GM18520 (cell line): ENCODE results near the gene HDAC9.

Source experiments
- ATAC-seq: cut with Tn5 transposase; IDR thresholded peaks from one replicate; pipeline ENCODE4 v1.9.1; 2021; ENCODE audit not compliant: unreplicated experiment

The HDAC9 gene

GRCh38 chr7:18494406-18494805 is 1.1 kb upstream of the HDAC9 start:
- ATAC-seq: no peak

DNA sequence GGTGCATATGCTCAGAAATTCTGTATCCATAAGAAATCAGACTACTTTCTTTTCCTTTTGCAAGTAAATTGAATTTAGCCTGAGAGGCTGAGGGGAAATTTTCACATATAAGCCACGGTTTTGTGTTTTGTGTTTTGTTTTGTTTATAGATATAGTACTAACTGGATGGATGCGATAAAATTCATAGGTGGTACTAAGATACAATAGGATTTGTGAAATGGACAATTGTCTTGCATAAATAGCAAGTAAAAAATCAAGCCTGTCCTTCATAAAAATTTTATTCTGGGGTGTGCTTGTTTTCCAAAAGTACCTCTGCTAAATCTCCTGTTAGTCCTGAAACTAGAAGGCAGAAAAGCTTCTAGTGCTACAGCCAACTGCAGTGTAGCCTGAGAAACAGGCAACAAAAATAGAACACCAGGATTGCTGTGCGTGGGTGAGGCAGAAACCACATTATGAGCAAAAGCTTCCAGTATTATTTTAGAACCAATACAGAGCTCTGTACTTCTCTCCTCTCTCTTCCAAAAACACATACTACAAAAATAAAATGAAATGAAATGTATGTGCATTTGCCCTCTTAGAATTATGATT is 634 bp upstream of the HDAC9 start:
- no peak for ATAC-seq

GRCh38 chr7:18496341-18496700 is 772 bp downstream of the HDAC9 start:
- no peak for ATAC-seq

DNA sequence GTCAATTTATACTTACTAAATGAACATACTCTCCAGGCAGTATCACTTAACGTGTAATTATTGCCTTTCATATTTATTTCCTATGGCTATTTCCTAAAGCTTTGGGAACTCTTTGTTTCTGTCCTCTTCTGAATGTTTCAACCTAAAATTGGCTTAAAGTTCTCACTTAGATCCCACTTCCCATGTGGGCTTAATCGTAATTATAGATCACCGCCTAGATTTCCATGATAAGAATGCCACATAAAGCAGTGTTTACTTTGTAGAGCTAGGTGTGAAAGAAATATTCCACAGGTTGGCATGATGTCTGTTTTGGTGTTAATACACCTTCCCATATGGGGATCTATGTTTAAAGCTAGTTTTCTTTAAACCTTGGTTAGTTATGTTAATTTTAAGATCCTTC is 1.5 kb downstream of the HDAC9 start:
- ATAC-seq: no peak

DNA sequence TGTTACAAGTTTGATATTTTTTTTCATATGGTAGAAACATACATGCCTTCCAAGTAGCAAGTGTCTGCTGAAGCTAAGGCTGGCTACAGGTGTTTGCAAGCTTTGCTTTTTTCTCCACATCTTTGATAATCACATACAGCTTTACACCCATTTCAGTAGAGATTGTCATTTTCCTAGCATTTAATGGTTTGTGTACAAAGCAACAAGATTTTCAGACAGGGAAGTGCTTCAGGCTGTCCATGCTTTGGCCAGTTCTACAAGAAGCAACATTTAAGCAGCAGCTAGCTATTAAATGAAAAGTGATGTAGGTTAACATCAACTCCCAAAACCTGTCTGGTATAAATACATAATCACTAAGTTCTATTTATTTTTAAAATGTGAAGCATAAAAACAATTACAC is 2.3 kb downstream of the HDAC9 start:
- no peak for ATAC-seq

GRCh38 chr7:18498341-18498740 is 2.8 kb downstream of the HDAC9 start:
- ATAC-seq: no peak

GRCh38 chr7:18499407-18500177 is 4.0 kb downstream of the HDAC9 start:
- ATAC-seq: no peak

GRCh38 chr7:18503126-18503866 is 7.7 kb downstream of the HDAC9 start:
- ATAC-seq: no peak

DNA sequence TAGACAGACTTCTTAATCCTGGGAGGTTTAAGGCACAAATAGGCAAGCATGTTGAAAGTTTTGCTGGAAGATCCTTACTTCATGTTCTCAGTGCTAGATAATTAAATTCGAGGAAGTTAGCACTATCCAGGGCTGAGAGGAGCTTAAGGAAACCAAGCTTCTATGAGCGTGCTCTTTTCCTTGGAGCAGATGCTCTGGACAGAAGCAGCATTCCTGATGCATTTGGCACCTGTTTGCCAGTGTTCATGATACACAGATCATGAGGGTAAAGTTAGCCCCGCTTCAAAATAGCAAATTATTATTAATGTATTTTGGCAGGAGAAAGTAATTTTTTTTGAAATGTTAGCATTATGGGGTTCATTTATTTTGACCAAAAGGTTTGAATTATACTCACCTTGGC is 9.4 kb downstream of the HDAC9 start:
- ATAC-seq: no peak

DNA sequence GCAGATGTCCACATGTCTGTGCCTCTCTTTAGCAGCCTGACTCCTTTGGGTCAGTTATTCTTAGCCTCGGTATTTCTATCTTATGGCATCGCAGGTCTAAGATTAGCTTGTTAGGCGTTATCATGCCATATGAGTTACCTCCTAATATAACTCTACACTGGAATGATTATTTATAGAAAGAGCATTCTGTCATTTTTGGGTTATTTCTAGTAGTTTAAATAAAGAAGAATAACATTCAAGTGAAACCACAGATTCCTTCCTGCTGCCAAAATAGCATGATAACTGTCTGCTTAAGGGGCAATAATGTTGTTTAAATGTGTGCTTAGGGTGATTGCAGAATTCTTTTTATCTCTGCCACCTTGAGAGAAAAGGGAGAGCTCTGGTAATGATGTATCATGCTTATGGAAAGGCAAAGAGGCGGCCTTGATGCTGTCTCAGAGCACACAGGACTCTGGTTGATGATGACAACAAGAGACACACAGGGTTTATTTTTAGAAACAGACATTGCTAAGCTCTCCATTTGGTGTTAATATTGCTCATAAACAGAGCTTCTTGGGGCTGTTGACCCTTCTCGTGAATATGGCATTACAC is 10.4 kb downstream of the HDAC9 start:
- peak; percentile 49 for ATAC-seq

DNA sequence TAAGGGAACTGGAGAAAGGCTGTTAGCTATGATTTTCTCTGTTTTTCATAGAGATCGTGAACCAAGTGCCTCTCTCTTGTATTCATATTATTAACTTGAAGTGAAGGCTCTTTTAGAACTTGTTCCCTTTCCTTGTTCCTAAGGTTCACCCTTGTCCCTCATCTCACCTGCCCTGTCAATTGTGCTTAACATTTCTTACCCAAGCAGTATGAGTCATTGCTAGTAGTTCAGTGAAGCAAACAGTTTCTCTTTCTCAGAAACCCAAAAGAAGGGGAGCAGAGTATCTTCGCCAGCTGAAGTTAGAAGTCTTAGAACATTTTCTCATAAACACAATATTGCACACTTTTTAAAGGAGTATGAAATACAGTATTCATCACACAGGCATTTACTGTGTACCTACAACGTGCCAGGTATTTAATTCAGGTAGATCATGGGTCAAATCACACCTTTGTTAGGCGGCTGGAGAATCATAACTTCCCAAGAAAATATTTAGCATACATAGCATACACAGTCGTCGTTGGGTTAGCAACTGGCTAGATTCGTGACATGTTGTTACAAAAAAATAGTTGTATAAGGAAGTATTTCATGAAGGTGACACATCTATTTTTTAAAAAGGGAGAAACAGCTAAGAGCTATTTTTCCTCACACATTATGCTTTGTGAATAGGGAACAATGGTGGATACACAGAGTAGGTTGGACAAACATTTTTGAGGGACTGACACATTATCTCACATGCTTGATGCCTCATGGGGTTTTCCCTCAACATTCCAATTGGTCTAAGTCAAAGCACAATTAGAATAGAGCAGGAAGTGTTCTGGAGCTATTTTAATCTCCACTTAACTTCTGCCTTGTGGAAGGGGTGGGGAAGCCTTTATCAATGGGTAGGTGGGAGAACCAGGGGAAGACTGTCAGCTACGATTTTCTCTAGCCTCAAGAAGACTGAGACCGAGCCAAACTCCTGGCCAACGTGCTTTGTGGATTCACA is 13.2 kb downstream of the HDAC9 start:
- peak; percentile 52 for ATAC-seq

DNA sequence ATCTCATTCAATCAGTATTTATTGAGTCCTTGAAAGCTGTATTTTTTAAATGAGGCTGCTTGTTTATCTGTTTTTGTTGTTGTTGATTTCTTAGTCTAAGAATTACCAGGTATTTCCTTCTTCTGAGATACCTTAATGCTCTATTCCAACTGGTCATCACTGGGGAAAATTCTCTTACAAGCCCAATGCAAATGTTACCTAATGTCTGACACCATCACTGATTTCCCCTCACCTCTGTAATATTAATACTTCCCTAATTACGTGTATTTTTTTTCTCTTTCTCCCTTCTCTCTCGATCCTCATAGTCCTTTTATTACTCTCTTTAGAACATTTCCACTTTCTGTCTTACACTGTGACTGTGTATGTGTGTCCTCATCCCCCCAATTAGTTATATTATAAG is 13.9 kb downstream of the HDAC9 start:
- peak; percentile 28 for ATAC-seq

DNA sequence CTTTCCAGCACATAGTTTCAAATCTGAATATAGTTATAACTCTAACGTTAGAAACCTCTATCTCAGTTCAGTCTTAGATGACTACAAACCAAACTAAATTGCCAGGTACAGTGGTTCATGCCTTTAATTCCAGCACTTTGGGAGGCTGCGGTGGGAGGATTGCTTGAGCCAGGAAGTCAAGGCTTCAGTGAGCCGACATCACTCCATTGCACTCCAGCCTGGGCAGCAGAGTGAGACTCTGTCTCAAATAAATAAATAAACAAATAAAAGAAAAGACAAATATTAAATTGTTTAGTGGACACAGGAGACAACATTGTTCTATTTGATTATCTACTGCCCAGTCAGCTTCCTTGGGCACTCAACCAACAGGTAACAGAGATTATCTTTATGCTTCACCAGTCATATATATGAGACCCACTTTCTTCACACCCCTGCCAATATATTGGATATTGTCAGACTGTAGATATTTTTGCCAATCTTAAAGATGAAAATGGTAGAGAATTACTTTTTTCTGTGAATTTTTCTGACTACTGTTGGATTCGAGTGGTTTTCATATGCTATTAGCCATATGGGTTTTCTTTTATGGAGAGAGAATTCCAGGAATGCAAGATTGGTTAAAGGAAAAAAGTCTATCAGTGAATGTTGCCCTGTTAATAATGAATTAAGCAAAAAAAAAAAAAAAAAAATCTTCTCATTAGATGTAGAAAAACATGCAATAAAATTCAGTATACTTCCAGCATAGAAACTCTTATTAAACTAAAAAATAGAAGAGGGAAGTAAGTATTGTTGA is 16.0 kb downstream of the HDAC9 start:
- no peak for ATAC-seq

- ATAC-seq: no peak
Observed at GRCh38 chr7:18513343-18513742, 17.8 kb downstream of the HDAC9 start.

- no peak for ATAC-seq
Observed at GRCh38 chr7:18515067-18515466, 19.5 kb downstream of the HDAC9 start.

DNA sequence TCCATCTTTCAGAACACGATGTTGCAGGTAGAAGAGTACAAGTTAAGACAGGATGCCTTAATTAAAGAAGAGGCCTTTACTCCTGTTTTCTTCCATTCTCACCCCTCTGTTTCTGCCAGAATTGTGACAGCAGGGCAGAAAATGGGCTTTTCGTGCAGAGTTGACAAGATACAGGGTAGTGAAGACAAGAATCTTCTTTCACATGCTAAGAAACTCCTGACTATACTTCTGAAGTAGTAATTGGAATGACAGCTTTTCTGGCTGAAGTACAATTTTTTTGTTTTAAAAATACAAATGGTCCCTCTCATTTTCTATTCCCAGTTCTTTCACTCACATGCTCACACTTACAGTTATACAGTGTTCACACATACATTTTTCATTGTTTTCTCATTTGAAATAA is 22.1 kb downstream of the HDAC9 start:
- ATAC-seq: no peak

- no peak for ATAC-seq
Observed at GRCh38 chr7:18518555-18518954, 23.0 kb downstream of the HDAC9 start.

GRCh38 chr7:18520450-18521235 is 25.1 kb downstream of the HDAC9 start:
- peak; percentile 36 for ATAC-seq

GRCh38 chr7:18521236-18521589 is 25.7 kb downstream of the HDAC9 start:
- ATAC-seq: no peak
